HL-60 (cell line): Measurements from ENCODE around the gene BTBD3.

Experiments used
- DNase-seq, 2 experiments: peaks; one replicate each; pipeline ENCODE4 v3.0.0-alpha.2; 2010 to 2020; ENCODE audit warnings: low read depth in 1 of 2, low spot score in 1 of 2
- H3K27ac ChIP-seq: fragments of 250-450 bp; sonication (Bioruptor Pico); replicated peaks from 2 replicates; pipeline ENCODE4 v1.5.1; 2020; ENCODE audit warnings: mild to moderate bottlenecking, moderate library complexity
- H3K27me3 ChIP-seq: fragments of 250-450 bp; sonication (Bioruptor Pico); 2 replicates; pipeline ENCODE4 v1.5.1; 2021; ENCODE audit warnings: mild to moderate bottlenecking, moderate library complexity; ENCODE audit not compliant: insufficient read depth, poor library complexity, severe bottlenecking
- H3K4me3 ChIP-seq: replicated peaks from 2 replicates; pipeline ENCODE4 v1.5.1; 2011; ENCODE audit warnings: mild to moderate bottlenecking, control low read depth, low read length; ENCODE audit not compliant: insufficient read depth
- GABPA ChIP-seq: IDR thresholded peaks from 2 replicates; pipeline ENCODE4 v1.6.1; 2012; ENCODE audit warnings: low read depth
- POLR2AphosphoS5 ChIP-seq: IDR thresholded peaks from 2 replicates; pipeline ENCODE4 v1.6.1; 2012; ENCODE audit warnings: low read depth
- SPI1 ChIP-seq: IDR thresholded peaks from 2 replicates; pipeline ENCODE4 v1.6.1; 2012; ENCODE audit warnings: low read depth, mild to moderate bottlenecking, borderline replicate concordance
- TF ChIP-seq, protein P1 (sequence below): IDR thresholded peaks from 2 replicates; pipeline ENCODE4 v1.6.1; 2012; ENCODE audit warnings: low read depth; ENCODE audit not compliant: insufficient replicate concordance
- TF ChIP-seq, protein P2 (sequence below): IDR thresholded peaks from one replicate; pipeline ENCODE4 v1.5.1; 2011; ENCODE audit warnings: low read length, control low read depth, inconsistent platforms; ENCODE audit not compliant: insufficient read depth

BTBD3 gene

DNA sequence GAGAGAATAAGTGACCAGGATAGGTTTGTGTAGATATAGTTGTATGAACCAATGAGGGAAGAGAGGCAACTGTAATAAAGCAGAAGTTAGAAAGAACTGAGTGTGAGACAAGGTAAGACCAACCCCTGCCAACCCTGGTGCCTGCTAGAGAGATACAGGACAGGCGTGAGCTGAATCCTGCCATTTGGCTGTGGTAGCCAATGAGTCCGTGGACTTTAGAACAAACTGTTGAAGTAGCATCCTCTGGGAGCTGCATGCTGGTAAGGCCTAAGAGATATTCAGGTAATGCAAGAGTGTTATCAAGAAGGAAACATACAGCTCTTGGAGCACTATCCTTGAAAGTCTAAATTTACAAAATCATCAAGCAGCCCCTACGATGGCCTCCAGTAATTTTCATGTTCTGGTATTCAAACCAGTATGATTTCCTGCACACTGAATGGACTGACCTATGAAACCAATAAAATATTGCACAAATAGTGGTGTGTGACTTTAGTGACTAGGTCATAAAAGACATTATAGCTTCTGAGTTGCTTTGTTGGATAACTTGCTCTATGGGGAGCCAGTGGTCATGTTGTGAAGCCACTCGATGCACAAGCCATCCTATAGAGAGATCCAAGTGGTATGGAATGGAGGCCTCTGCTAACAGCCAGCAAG, 24.0 kb downstream of the BTBD3 start:
- no peak overlapping the region for H3K27ac ChIP-seq
- H3K27me3 ChIP-seq, result no peaks in the 10 kb centered on the region
- DNase-seq, result no peak
- TF ChIP-seq, protein P1, sequence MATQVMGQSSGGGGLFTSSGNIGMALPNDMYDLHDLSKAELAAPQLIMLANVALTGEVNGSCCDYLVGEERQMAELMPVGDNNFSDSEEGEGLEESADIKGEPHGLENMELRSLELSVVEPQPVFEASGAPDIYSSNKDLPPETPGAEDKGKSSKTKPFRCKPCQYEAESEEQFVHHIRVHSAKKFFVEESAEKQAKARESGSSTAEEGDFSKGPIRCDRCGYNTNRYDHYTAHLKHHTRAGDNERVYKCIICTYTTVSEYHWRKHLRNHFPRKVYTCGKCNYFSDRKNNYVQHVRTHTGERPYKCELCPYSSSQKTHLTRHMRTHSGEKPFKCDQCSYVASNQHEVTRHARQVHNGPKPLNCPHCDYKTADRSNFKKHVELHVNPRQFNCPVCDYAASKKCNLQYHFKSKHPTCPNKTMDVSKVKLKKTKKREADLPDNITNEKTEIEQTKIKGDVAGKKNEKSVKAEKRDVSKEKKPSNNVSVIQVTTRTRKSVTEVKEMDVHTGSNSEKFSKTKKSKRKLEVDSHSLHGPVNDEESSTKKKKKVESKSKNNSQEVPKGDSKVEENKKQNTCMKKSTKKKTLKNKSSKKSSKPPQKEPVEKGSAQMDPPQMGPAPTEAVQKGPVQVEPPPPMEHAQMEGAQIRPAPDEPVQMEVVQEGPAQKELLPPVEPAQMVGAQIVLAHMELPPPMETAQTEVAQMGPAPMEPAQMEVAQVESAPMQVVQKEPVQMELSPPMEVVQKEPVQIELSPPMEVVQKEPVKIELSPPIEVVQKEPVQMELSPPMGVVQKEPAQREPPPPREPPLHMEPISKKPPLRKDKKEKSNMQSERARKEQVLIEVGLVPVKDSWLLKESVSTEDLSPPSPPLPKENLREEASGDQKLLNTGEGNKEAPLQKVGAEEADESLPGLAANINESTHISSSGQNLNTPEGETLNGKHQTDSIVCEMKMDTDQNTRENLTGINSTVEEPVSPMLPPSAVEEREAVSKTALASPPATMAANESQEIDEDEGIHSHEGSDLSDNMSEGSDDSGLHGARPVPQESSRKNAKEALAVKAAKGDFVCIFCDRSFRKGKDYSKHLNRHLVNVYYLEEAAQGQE, result no peak
- TF ChIP-seq GABPA (no peak), POLR2AphosphoS5 (no peak), SPI1 (no peak)
- TF ChIP-seq, protein P2, sequence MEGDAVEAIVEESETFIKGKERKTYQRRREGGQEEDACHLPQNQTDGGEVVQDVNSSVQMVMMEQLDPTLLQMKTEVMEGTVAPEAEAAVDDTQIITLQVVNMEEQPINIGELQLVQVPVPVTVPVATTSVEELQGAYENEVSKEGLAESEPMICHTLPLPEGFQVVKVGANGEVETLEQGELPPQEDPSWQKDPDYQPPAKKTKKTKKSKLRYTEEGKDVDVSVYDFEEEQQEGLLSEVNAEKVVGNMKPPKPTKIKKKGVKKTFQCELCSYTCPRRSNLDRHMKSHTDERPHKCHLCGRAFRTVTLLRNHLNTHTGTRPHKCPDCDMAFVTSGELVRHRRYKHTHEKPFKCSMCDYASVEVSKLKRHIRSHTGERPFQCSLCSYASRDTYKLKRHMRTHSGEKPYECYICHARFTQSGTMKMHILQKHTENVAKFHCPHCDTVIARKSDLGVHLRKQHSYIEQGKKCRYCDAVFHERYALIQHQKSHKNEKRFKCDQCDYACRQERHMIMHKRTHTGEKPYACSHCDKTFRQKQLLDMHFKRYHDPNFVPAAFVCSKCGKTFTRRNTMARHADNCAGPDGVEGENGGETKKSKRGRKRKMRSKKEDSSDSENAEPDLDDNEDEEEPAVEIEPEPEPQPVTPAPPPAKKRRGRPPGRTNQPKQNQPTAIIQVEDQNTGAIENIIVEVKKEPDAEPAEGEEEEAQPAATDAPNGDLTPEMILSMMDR, result no peak
- no peak overlapping the region for H3K4me3 ChIP-seq

DNA sequence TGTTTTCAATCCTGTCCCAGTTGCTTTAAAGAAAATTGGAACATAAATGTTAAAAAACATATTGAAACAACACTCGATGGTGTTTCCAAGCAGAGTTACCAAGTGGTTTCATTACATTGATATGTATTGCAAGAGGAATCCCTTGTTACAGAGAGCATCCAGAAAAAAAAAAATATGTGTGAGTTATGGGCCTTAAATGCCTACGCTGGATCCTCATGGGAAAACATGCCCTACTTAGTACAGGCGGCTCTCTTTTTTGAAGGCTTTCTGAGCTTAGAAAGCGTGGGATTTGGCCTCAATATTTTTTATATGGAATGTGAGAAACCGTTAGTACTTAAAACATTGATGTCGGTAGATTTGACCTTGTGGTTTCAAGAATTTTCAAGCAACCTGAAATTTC, 26.1 kb downstream of the BTBD3 start:
- no peak overlapping the region for H3K27ac ChIP-seq
- H3K4me3 ChIP-seq, result no peak overlapping the region
- no peaks in the 10 kb centered on the region for H3K27me3 ChIP-seq
- TF ChIP-seq GABPA, result no peak
- TF ChIP-seq, protein P2, result no peak
- no peak for TF ChIP-seq SPI1
- TF ChIP-seq, protein P1, result no peak
- no peak for TF ChIP-seq POLR2AphosphoS5
- no peak for DNase-seq

DNA sequence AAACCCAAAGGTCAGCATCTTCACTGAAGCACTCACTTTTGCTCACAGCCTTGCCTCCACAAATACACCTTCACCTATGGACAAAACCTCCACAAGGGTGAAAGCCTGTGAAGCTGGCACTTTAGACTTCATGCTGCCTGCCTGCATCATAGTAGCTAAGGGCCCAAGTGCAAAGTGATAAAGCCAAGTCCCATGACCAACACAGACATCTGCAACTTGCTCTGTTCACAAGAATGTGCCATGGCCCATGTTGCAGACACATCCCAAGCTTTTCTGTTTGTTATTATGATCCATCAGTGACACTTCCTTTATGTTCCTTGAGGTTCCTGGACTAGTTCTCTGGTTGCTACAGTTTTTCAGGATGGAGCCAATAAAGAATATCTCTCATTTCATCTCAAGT, 31.1 kb downstream of the BTBD3 start:
- H3K27ac ChIP-seq, result no peak overlapping the region
- TF ChIP-seq, protein P2, result no peak
- H3K27me3 ChIP-seq, result peaks cover 3% of the 10 kb centered on the region
- no peak for DNase-seq
- no peak overlapping the region for H3K4me3 ChIP-seq

DNA sequence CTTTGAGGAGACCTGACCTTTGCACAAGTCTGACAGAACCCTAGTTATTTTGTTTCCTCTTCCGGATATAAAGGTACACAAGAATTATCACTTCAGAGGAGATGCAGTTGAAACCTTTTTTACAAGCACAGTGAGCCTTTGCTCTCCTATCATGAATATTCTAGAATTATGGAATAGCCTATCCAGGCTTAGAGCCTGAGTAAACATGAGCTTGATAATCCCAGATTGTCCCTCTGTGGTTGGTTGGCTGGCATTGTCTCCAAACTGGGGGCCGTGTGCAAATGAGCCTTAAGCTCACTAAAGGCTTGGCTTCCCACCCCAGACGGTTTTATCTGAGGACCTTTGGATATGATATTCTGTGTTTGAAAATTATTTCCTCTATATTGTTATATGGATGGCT, 32.0 kb downstream of the BTBD3 start:
- no peak for TF ChIP-seq GABPA
- TF ChIP-seq, protein P1, result no peak
- no peak for TF ChIP-seq POLR2AphosphoS5
- TF ChIP-seq, protein P2, result no peak
- TF ChIP-seq SPI1, result no peak
- H3K27me3 ChIP-seq, result peaks cover 3% of the 10 kb centered on the region
- H3K27ac ChIP-seq, result no peak overlapping the region
- DNase-seq, result no peak
- no peak overlapping the region for H3K4me3 ChIP-seq
